ENCODE measurements around the gene PTCH1. TPM values are rescaled to one million over a fixed set of nuclear protein-coding genes. Genes with fewer than 3 reads are reported as not detected.
A peak's percentile ranks its signal among the peaks of the same experiment; 100 is the strongest.

The PTCH1 gene
- polyA plus RNA-seq (2012; ENCODE audit: missing spikeins) = 4.6 TPM

GRCh38 chr9:95516734-95517558, at the start of gene PTCH1:
TSS of gene PTCH1 (minus strand) at chr9:95516971.
- TF ChIP-seq TAF1 (IDR thresholded peaks at IDR 0.05; ENCODE audit: borderline replicate concordance, low read depth, low read length) (no peak), POLR2A (IDR thresholded peaks at IDR 0.05; ENCODE audit: low read depth, low read length) (no peak), POLR2AphosphoS5 (IDR thresholded peaks at IDR 0.05; ENCODE audit: low read depth, low read length) (no peak)
- DNase-seq (ENCODE audit: insufficient read length) (peak; percentile 38), FAIRE-seq (no peak)

- DNase-seq (ENCODE audit: insufficient read length) (no peak), FAIRE-seq (no peak)
- TF ChIP-seq POLR2A (IDR thresholded peaks at IDR 0.05; ENCODE audit: low read depth, low read length) (no peak), TAF1 (IDR thresholded peaks at IDR 0.05; ENCODE audit: borderline replicate concordance, low read depth, low read length) (no peak), POLR2AphosphoS5 (IDR thresholded peaks at IDR 0.05; ENCODE audit: low read depth, low read length) (no peak)
Observed at GRCh38 chr9:95565982-95566381, 49.2 kb upstream of the PTCH1 start.

DNA sequence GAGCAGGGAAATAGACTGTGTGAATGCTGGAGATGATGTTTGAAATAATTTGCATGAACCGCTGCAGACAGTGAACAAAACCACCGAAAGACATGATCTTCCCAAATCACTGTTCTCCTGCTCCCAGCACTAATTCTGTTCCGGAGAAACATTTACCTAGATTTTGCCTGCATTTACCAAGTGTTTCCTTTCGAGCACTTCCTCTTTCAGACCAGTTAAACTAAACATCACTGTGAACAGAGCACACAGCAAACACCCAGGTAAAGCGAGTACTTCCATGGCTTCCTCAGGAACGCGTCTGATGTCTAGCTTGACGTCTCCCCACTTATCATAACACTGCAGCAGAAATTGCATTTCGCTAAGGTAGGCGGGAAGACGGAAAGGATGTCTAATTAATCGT, 45.1 kb upstream of the PTCH1 start:
- TF ChIP-seq POLR2A (IDR thresholded peaks at IDR 0.05; ENCODE audit: low read depth, low read length) (no peak), POLR2AphosphoS5 (IDR thresholded peaks at IDR 0.05; ENCODE audit: low read depth, low read length) (no peak), TAF1 (IDR thresholded peaks at IDR 0.05; ENCODE audit: borderline replicate concordance, low read depth, low read length) (no peak)
- FAIRE-seq (no peak), DNase-seq (ENCODE audit: insufficient read length) (no peak)

DNA sequence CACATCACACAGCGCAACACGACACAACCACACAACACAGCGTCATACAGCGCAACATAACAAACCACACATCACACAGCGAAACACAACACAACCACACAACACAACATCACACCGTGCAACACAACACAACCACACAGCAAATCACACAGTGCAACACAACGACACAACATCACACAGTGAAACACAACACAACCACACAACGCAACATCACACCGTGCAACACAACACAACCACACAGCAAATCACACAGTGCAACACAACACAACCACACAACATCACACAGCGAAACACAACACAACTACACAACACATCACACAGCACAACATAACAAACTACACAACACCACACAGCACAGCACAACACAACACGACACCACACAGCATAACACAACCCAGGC, 40.4 kb upstream of the PTCH1 start:
- DNase-seq (ENCODE audit: insufficient read length) = no peak
- TF ChIP-seq POLR2AphosphoS5 (IDR thresholded peaks at IDR 0.05; ENCODE audit: low read depth, low read length) (no peak), TAF1 (IDR thresholded peaks at IDR 0.05; ENCODE audit: borderline replicate concordance, low read depth, low read length) (no peak), POLR2A (IDR thresholded peaks at IDR 0.05; ENCODE audit: low read depth, low read length) (no peak)
- peak; percentile 88 for FAIRE-seq

- DNase-seq (ENCODE audit: insufficient read length) (no peak), FAIRE-seq (no peak)
- TF ChIP-seq POLR2A (IDR thresholded peaks at IDR 0.05; ENCODE audit: low read depth, low read length) (no peak), TAF1 (IDR thresholded peaks at IDR 0.05; ENCODE audit: borderline replicate concordance, low read depth, low read length) (no peak), POLR2AphosphoS5 (IDR thresholded peaks at IDR 0.05; ENCODE audit: low read depth, low read length) (no peak)
Observed at GRCh38 chr9:95556521-95556920, 39.8 kb upstream of the PTCH1 start.

DNA sequence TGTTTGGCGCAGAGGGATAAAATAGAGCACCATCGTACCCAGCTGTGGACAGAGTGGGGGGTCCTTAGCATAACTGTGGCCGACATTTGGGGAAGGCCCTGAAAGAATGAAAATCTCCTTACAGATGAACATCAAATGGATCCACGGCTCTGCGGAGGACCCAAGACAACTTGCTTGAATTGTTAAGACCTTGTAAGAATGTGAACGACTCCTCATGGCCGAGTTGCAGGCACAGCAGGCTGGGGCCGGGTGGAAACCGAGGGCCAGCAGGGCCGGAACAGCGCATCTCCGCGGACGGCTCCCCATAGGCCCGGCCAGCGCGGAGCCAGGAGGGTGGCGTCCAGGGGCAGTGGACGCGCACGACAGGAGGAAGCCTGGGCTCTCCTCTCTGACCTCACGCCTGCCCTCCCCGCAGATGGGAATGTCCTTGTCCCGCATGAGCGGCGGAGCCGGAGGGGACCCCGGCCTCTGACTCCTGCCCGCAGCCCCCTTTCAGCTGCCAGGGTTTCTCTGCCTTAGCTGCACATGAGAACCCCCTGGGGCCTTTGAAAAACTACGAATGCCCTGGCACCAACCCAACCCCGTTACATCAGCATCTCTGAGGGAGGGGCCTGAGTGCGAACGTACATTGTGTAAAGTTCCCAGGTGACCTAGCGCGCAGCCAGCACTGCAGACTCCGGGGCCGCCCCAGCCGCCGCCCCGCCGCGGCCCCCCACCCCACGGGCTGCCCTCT, 36.2 kb upstream of the PTCH1 start:
- FAIRE-seq = no peak
- no peak for DNase-seq (ENCODE audit: insufficient read length)
- TF ChIP-seq POLR2AphosphoS5 (IDR thresholded peaks at IDR 0.05; ENCODE audit: low read depth, low read length) (no peak), TAF1 (IDR thresholded peaks at IDR 0.05; ENCODE audit: borderline replicate concordance, low read depth, low read length) (no peak), POLR2A (IDR thresholded peaks at IDR 0.05; ENCODE audit: low read depth, low read length) (no peak)

DNA sequence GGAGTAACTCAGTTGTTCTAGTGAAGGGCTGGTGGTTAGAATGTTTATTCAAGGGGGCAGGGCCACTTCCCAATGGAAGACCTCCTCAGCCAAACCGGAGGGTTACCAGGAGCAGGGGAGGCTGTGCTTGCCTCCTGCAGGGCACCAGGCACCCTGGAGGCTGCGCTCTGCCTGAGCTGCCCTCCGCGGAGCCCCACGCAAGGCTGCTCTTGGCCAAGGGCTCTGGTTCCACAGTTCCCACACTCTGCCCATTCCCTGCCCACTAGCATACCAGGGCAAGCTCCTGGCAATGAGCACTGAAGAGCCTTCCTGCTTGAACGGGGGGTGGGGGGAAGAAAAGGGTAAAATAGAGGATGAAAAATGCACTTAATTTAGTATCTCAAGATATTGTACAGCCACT, 35.5 kb upstream of the PTCH1 start:
- FAIRE-seq (no peak), DNase-seq (ENCODE audit: insufficient read length) (no peak)
- TF ChIP-seq TAF1 (IDR thresholded peaks at IDR 0.05; ENCODE audit: borderline replicate concordance, low read depth, low read length) (no peak), POLR2A (IDR thresholded peaks at IDR 0.05; ENCODE audit: low read depth, low read length) (no peak), POLR2AphosphoS5 (IDR thresholded peaks at IDR 0.05; ENCODE audit: low read depth, low read length) (no peak)

DNA sequence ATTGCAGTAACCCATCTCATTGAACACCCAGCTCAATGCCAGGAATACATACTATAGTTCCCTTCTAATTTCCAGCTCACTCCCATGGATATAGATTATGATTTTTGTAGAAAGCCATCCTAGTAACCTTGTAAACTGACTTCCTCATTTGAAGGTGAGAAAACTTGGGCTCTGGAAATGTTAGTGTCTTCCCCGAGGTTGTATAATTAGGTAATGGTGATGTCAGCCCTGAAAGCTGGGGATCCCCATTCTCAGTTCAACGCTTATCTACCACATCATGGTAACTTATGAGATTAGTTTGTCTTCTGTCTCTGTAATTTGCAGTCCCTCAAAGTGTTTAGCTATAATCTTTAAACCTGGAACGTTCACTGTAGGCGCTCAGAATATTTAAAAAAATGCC, 34.6 kb upstream of the PTCH1 start:
- FAIRE-seq (no peak), DNase-seq (ENCODE audit: insufficient read length) (no peak)
- no peak for TF ChIP-seq POLR2A (IDR thresholded peaks at IDR 0.05; ENCODE audit: low read depth, low read length)
- TF ChIP-seq TAF1 (IDR thresholded peaks at IDR 0.05; ENCODE audit: borderline replicate concordance, low read depth, low read length) = no peak
- no peak for TF ChIP-seq POLR2AphosphoS5 (IDR thresholded peaks at IDR 0.05; ENCODE audit: low read depth, low read length)

DNA sequence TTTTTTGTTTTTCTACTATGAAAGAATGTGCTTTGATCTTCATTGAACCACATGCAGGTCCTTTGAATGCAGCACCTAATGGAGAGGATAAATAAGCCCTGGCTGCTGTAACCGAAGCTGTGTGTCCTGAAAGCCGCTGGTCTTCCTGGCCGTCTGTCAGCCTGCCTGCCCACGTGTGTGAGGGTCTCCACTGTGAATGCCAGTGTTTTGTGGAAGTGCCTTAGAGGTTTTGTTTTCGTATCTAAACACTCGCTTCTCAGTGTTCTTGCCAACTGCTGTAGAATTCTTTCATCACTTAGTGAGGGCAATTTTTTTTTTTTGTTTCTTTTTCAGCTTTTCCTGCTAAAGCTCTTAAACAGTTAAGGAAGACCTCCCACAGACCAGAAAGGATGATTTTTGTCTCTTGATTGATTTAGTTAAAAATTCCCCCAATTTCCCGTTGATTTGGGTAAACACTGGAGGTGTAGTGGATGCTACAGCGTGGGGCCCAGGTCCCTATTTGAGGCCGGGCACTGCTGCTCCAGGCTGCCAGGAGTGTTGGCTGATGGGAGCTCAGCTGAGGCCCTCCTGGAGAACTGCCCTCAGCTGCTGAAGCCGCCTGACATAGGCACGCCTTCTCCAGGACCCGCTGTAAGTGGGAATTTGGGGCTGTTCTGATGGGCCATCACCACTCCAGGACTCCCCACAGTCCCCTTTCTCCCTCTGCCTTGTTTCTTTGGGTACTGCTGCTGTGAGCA, 29.2 kb upstream of the PTCH1 start:
- FAIRE-seq (no peak), DNase-seq (ENCODE audit: insufficient read length) (no peak)
- TF ChIP-seq POLR2AphosphoS5 (IDR thresholded peaks at IDR 0.05; ENCODE audit: low read depth, low read length) (no peak), POLR2A (IDR thresholded peaks at IDR 0.05; ENCODE audit: low read depth, low read length) (no peak), TAF1 (IDR thresholded peaks at IDR 0.05; ENCODE audit: borderline replicate concordance, low read depth, low read length) (no peak)

DNA sequence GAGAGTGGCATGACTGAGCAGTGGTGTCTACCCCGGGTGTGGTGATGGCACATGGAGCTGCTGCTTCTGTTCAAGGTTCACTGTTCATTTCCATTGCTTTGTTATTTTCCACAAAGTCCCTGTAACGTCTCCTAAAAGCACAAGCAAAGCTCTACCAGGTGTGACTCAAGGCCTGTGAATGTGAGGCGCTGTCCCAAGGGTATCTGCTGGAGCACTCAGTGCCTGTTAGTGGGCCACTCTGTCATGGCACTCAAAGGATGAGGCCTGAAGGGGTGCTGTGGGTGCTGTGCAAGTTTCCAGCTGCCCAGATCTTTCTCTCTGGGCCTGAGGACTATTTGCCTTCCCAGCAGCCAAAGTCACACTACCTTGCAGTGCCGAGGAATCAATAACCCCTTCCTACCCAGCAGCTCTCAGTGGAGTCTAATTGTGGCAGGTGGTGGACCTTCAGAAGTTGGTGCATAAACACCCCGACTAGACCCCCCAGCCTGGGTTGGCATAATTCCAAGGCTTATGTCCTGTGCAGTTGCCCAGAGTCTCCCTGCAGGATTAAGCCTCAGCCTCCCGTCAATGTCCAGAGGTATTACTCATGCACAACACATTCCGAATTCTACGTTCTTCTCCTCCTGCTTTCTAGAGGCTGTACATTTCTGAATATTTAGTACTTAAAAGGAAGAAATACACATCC, 17.4 kb upstream of the PTCH1 start:
- no peak for FAIRE-seq

GRCh38 chr9:95529910-95530309, 13.1 kb upstream of the PTCH1 start:
- no peak for DNase-seq (ENCODE audit: insufficient read length)
- FAIRE-seq = no peak
- TF ChIP-seq POLR2AphosphoS5 (IDR thresholded peaks at IDR 0.05; ENCODE audit: low read depth, low read length) = no peak
- TF ChIP-seq TAF1 (IDR thresholded peaks at IDR 0.05; ENCODE audit: borderline replicate concordance, low read depth, low read length) = no peak
- no peak for TF ChIP-seq POLR2A (IDR thresholded peaks at IDR 0.05; ENCODE audit: low read depth, low read length)

More for the DNA sequence above, 17.4 kb upstream of the PTCH1 start:
- DNase-seq (ENCODE audit: insufficient read length) = no peak
- TF ChIP-seq POLR2AphosphoS5 (IDR thresholded peaks at IDR 0.05; ENCODE audit: low read depth, low read length) (no peak), POLR2A (IDR thresholded peaks at IDR 0.05; ENCODE audit: low read depth, low read length) (no peak), TAF1 (IDR thresholded peaks at IDR 0.05; ENCODE audit: borderline replicate concordance, low read depth, low read length) (no peak)
